Measurements from ENCODE around the gene DNAJC11. TPM values are rescaled to one million over a fixed set of nuclear protein-coding genes. Genes with fewer than 3 reads are reported as not detected.

The DNAJC11 gene, protein sequence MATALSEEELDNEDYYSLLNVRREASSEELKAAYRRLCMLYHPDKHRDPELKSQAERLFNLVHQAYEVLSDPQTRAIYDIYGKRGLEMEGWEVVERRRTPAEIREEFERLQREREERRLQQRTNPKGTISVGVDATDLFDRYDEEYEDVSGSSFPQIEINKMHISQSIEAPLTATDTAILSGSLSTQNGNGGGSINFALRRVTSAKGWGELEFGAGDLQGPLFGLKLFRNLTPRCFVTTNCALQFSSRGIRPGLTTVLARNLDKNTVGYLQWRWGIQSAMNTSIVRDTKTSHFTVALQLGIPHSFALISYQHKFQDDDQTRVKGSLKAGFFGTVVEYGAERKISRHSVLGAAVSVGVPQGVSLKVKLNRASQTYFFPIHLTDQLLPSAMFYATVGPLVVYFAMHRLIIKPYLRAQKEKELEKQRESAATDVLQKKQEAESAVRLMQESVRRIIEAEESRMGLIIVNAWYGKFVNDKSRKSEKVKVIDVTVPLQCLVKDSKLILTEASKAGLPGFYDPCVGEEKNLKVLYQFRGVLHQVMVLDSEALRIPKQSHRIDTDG
- total RNA-seq = 10 to 100 TPM; 10.1 to 42.9 (median 37.1) TPM
- 10 to 100 TPM; 18.8 to 94.5 TPM for polyA plus RNA-seq
- long read RNA-seq, donor 1, transcript DNAJC11-202 (16 exons, 3,311 nt) = major isoform, 172 of 248 reads
- long read RNA-seq, donor 1, transcript DNAJC11-201 (15 exons, 2,210 nt) = minor isoform, 5 of 248 reads
- long read RNA-seq, donor 1, partial matches to known transcripts = 43 of 248 reads
- long read RNA-seq, donor 1, other reads (novel, unspliced or antisense) = 24 of 248 reads
- long read RNA-seq, donor 2, transcript DNAJC11-202 (16 exons, 3,311 nt) = major isoform, 12 of 23 reads
- long read RNA-seq, donor 2, partial matches to known transcripts = 8 of 23 reads
- long read RNA-seq, donor 2, other reads (novel, unspliced or antisense) = 0 of 23 reads
- long read RNA-seq, donor 3, transcript DNAJC11-202 (16 exons, 3,311 nt) = major isoform, 123 of 150 reads
- long read RNA-seq, donor 3, partial matches to known transcripts = 10 of 150 reads
- long read RNA-seq, donor 3, other reads (novel, unspliced or antisense) = 14 of 150 reads

DNA sequence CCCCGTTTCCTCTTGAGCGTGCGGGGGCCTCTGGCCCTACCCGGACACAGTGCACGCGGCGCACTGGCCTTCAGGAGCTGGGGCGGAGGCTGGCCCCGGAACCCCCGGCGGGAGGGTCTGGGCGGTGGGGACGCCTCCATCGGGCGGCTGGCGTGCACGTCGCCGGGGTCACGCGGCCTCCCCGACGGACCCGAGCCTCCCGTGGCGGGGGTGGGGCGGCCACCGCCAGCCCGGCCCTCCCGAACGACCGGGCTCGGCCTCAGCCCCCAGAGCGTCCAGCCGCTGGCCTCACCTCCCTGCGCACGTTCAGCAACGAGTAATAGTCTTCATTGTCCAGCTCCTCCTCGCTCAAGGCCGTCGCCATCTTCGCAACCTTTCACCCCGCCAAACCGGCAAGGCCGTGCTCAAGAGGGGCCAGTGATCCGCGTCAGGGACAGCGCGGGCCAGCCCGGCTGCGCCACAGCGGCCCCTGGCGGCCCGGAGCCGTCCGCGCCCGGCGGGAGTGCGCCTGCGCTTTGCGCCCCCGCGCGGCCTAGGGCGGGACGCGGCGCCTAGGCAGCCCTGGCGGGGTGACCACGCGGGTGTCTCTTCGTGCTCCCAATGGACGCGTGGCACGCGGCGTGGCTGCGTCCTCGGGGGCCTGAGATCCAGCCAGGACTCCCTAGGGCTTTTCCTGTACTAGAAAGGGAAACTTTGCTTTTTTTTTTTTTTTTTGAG is at the start of gene DNAJC11:
TSS of gene DNAJC11 (minus strand) at position 380 of the 717 bp plus-strand sequence. CDS start at position 364, 16 bp downstream.
- Histone ChIP-seq H3K27ac (peak within 1 kb of the TSS; percentile 40 to 70), H3K27me3 (no peaks in the 10 kb centered on the region), H3K4me1 (ENCODE audit: insufficient read depth) (peaks cover 6% of the 10 kb centered on the region), H3K36me3 (no peaks in the 10 kb centered on the region), H3K9me3 (no peaks in the 10 kb centered on the region), H3K4me3 (peak within 1 kb of the TSS; percentile 87)
- peak; percentile 87 to 93 (median 90) for DNase-seq
- 0% methylated on average over 17 to 80 of the region's 80 CpGs for WGBS, 3 donors
- TF ChIP-seq, protein P1, sequence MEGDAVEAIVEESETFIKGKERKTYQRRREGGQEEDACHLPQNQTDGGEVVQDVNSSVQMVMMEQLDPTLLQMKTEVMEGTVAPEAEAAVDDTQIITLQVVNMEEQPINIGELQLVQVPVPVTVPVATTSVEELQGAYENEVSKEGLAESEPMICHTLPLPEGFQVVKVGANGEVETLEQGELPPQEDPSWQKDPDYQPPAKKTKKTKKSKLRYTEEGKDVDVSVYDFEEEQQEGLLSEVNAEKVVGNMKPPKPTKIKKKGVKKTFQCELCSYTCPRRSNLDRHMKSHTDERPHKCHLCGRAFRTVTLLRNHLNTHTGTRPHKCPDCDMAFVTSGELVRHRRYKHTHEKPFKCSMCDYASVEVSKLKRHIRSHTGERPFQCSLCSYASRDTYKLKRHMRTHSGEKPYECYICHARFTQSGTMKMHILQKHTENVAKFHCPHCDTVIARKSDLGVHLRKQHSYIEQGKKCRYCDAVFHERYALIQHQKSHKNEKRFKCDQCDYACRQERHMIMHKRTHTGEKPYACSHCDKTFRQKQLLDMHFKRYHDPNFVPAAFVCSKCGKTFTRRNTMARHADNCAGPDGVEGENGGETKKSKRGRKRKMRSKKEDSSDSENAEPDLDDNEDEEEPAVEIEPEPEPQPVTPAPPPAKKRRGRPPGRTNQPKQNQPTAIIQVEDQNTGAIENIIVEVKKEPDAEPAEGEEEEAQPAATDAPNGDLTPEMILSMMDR (IDR thresholded peaks at IDR 0.05) = peak; percentile 89 to 100 (median 100)
- no peak for TF ChIP-seq POLR2A (IDR thresholded peaks at IDR 0.05)
- intact Hi-C loops (cut with DNase I) = no loop called here

DNA sequence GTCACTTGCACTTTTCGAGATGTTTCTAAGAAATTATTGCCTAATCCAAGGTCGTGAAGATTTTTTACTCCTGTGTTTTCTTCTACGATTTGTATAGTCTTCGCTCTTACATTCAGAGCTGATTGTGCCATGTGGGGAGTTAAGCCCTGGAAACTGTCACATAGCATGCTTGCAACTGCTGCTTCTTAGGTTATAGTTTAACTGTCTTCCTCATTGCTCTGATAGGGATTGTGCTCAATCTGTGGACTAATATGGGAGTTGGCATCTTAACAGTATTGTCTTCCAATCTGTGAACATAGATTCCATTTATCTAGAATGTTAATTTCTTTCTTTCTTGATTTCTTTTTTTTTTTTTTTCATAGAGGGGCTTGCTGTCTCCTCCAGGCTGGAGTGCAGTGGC is 48.9 kb upstream of the DNAJC11 start:
- Histone ChIP-seq H3K36me3 (no peaks in the 10 kb centered on the region), H3K4me3 (no peak overlapping the region), H3K27ac (no peak overlapping the region), H3K9me3 (no peaks in the 10 kb centered on the region), H3K4me1 (ENCODE audit: insufficient read depth) (no peaks in the 10 kb centered on the region), H3K27me3 (no peaks in the 10 kb centered on the region)
- TF ChIP-seq, protein P1 (IDR thresholded peaks at IDR 0.05) = no peak
- TF ChIP-seq POLR2A (IDR thresholded peaks at IDR 0.05) (no peak), EP300 (IDR thresholded peaks at IDR 0.05) (no peak)
- no peak for DNase-seq
- intact Hi-C loops (cut with DNase I) = no loop called here
- WGBS, 3 donors = 81 to 85% (median 83%) methylated on average over 4 of the region's 4 CpGs

DNA sequence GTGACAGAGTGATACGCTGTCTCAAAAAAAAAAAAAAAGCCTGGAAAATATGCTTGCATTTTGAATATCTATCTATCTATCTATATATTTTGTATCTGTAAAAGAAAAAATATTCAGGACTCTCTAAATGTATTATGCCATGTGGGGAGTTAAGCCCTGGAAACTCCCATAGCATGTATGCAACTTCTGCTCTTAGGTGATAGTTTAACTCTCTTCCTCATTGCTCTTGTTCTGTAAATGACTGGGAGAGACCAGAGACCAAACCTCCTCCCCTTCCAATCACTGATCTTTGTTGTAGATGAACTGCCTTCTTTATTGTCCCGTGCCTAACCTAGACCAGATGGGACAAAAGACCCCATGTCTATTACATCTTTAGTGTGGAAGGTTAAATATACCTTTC is 46.1 kb upstream of the DNAJC11 start:
- no peak overlapping the region for H3K4me3 ChIP-seq
- H3K4me1 ChIP-seq (ENCODE audit: insufficient read depth) = peaks cover 5% of the 10 kb centered on the region
- H3K36me3 ChIP-seq = no peaks in the 10 kb centered on the region
- H3K27me3 ChIP-seq = no peaks in the 10 kb centered on the region
- 86 to 90% (median 89%) methylated on average over 2 of the region's 2 CpGs for WGBS, 3 donors
- TF ChIP-seq, protein P1 (IDR thresholded peaks at IDR 0.05) = no peak
- TF ChIP-seq EP300 (IDR thresholded peaks at IDR 0.05) (no peak), POLR2A (IDR thresholded peaks at IDR 0.05) (no peak)
- H3K27ac ChIP-seq = no peak overlapping the region
- intact Hi-C loops (cut with DNase I) = no loop called here
- no peaks in the 10 kb centered on the region for H3K9me3 ChIP-seq
- DNase-seq = no peak

DNA sequence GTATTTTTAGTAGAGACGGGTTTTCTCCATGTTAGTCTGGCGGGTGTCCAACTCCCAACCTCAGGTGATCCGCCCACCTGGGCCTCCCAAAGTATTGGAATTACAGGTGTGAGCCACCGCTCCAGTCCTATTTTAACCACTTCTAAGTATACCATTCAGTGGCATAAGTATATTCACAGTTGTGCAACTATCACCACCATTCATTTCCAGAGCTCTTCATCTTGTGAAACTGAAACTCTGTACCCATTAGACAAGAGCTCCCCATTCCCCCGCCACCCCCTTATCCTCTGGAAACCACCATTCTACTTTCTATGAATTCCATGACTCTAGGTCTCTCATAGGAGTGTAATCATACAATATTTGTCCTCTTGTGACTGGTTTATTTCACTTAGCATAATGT is 43.5 kb upstream of the DNAJC11 start:
- no peak for TF ChIP-seq EP300 (IDR thresholded peaks at IDR 0.05)
- TF ChIP-seq, protein P1 (IDR thresholded peaks at IDR 0.05) = no peak
- no peak for TF ChIP-seq POLR2A (IDR thresholded peaks at IDR 0.05)
- H3K9me3 ChIP-seq = no peaks in the 10 kb centered on the region
- no peak for DNase-seq
- no peak overlapping the region for H3K27ac ChIP-seq
- intact Hi-C loops (cut with DNase I) = no loop called here
- H3K4me1 ChIP-seq (ENCODE audit: insufficient read depth) = peaks cover 5% of the 10 kb centered on the region
- H3K27me3 ChIP-seq = no peaks in the 10 kb centered on the region
- H3K4me3 ChIP-seq = no peak overlapping the region
- no peaks in the 10 kb centered on the region for H3K36me3 ChIP-seq
- WGBS, 3 donors = 90 to 96% (median 94%) methylated on average over 5 of the region's 5 CpGs
